H1 (cell line): Measurements from ENCODE around the gene OXLD1. TPM values are rescaled to one million over a fixed set of nuclear protein-coding genes. Genes with fewer than 3 reads are reported as not detected.

Experiments used
- CTCF ChIA-PET: fragments of 300-600 bp; sonication (Branson Sonifier 250); formaldehyde crosslinking; loops from one replicate; lab custom pipeline; 2021; ENCODE audit not compliant: partially characterized antibody; lab: Charles Lee
- POLR2A ChIA-PET: fragments of 300-600 bp; sonication (Branson Sonifier 250); formaldehyde crosslinking; loops from one replicate; lab custom pipeline; 2021; ENCODE audit warnings: inconsistent platforms; ENCODE audit not compliant: partially characterized antibody; lab: Charles Lee
- DNase-seq, 2 experiments: peaks; one replicate each; pipeline versions ENCODE4 v3.0.0 to v3.0.0-alpha.2; 2010 to 2022; ENCODE audit warnings: low spot score in 2 of 2, low read depth in 1 of 2, mixed read lengths in 1 of 2
- FAIRE-seq: peaks from 2 replicates; lab custom pipeline; 2011; peaks lifted over from hg19 to GRCh38; lab: Jason Lieb, UNC
- H2AFZ ChIP-seq: 2 replicates; pipeline ENCODE4 v1.8.1; 2012; ENCODE audit warnings: low read length, inconsistent platforms
- H2AK5ac ChIP-seq: 2 replicates; pipeline ENCODE4 v1.6.1; 2013; ENCODE audit warnings: low read depth, low read length
- H2BK120ac ChIP-seq: replicated peaks from 2 replicates; pipeline ENCODE3; 2013; ENCODE audit warnings: low read depth, low read length, inconsistent platforms
- H2BK12ac ChIP-seq: 2 replicates; pipeline ENCODE4 v1.6.1; 2013; ENCODE audit warnings: low read depth, low read length
- H2BK15ac ChIP-seq: 2 replicates; pipeline ENCODE4 v1.6.1; 2013; ENCODE audit warnings: low read length
- H2BK20ac ChIP-seq: 2 replicates; pipeline ENCODE4 v1.6.1; 2013; ENCODE audit warnings: low read length
- H2BK5ac ChIP-seq: 2 replicates; pipeline ENCODE4 v1.6.1; 2013; ENCODE audit warnings: low read depth, low read length
- H3K14ac ChIP-seq: 2 replicates; pipeline ENCODE4 v1.6.1; 2013; ENCODE audit warnings: inconsistent platforms; ENCODE audit not compliant: insufficient read length
- H3K18ac ChIP-seq: 2 replicates; pipeline ENCODE4 v1.6.1; 2013; ENCODE audit warnings: low read length; ENCODE audit errors: extremely low read depth
- H3K23ac ChIP-seq: 2 replicates; pipeline ENCODE4 v1.6.1; 2013; ENCODE audit warnings: inconsistent platforms; ENCODE audit not compliant: insufficient read length
- H3K23me2 ChIP-seq: 2 replicates; pipeline ENCODE4 v1.6.1; 2013; ENCODE audit warnings: low read depth, low read length
- H3K27ac ChIP-seq: 2 replicates; pipeline ENCODE4 v1.6.1; 2011; ENCODE audit warnings: low read depth, low read length, inconsistent platforms
- H3K27me3 ChIP-seq, 4 experiments: replicated peaks in 1 of 4; 1 replicate in 1 of 4; 2 replicates in 3 of 4; pipeline versions ENCODE4 v1.6.1 to v1.8.1; 2011 to 2013; ENCODE audit warnings: low read length in 3 of 4, mild to moderate bottlenecking in 3 of 4, inconsistent platforms in 2 of 4, mixed read lengths in 2 of 4, moderate library complexity in 1 of 4; ENCODE audit not compliant: control insufficient read depth in 3 of 4, insufficient read depth in 3 of 4; ENCODE audit errors: extremely low read depth in 1 of 4
- H3K36me3 ChIP-seq, 4 experiments: 2 replicates each; pipeline versions ENCODE4 v1.6.1 to v1.8.1; 2011 to 2013; ENCODE audit warnings: mild to moderate bottlenecking in 4 of 4, low read length in 3 of 4, moderate library complexity in 2 of 4, control low read depth in 1 of 4, inconsistent platforms in 1 of 4; ENCODE audit not compliant: insufficient read depth in 4 of 4, control insufficient read depth in 2 of 4
- H3K4ac ChIP-seq: replicated peaks from 2 replicates; pipeline ENCODE3; 2013; ENCODE audit warnings: low read length, low read depth, mixed read lengths, inconsistent platforms; ENCODE audit not compliant: insufficient read length
- H3K4me1 ChIP-seq, 4 experiments: replicated peaks in 1 of 4; 1 replicate in 1 of 4; 2 replicates in 3 of 4; pipeline versions ENCODE4 v1.6.1 to v1.8.1; 2011 to 2013; ENCODE audit warnings: low read length in 3 of 4, inconsistent platforms in 2 of 4, mixed read lengths in 1 of 4; ENCODE audit not compliant: insufficient read depth in 4 of 4, control insufficient read depth in 3 of 4
- H3K4me2 ChIP-seq, 2 experiments: 2 replicates each; pipeline versions ENCODE4 v1.6.1 to v1.8.1; 2011 to 2013; ENCODE audit warnings: low read depth in 2 of 2, low read length in 2 of 2, control low read depth in 1 of 2, inconsistent platforms in 1 of 2, mild to moderate bottlenecking in 1 of 2; ENCODE audit not compliant: insufficient read depth in 1 of 2
- H3K4me3 ChIP-seq, 4 experiments: fragments of 200-600, 300-600 bp in 1 of 4; sonication (generic), shearing (Covaris generic), sonication (Bioruptor Twin) in 1 of 4; 2 replicates each; pipeline versions ENCODE4 v1.5.1 to v1.8.1; 2011 to 2016; ENCODE audit warnings: low read length in 4 of 4, low read depth in 3 of 4, control low read depth in 2 of 4, inconsistent platforms in 2 of 4, mild to moderate bottlenecking in 2 of 4, mixed read lengths in 1 of 4, moderate library complexity in 1 of 4; ENCODE audit not compliant: insufficient read depth in 2 of 4; ENCODE audit errors: extremely low read depth in 1 of 4
- H3K56ac ChIP-seq: replicated peaks from 2 replicates; pipeline ENCODE3; 2013; ENCODE audit warnings: low read depth, mild to moderate bottlenecking, mixed read lengths, low read length, inconsistent platforms; ENCODE audit not compliant: insufficient read length
- H3K79me1 ChIP-seq: 2 replicates; pipeline ENCODE4 v1.6.1; 2013; ENCODE audit warnings: low read depth, low read length, control low read depth
- H3K79me2 ChIP-seq, 2 experiments: 2 replicates each; pipeline versions ENCODE4 v1.6.1 to v1.8.1; 2012 to 2013; ENCODE audit warnings: low read length in 2 of 2, mild to moderate bottlenecking in 2 of 2, inconsistent platforms in 1 of 2; ENCODE audit not compliant: insufficient read depth in 2 of 2, control insufficient read depth in 1 of 2
- H3K9ac ChIP-seq, 4 experiments: replicated peaks in 1 of 4; 1 replicate in 1 of 4; 2 replicates in 3 of 4; pipeline versions ENCODE4 v1.6.1 to v1.8.1; 2011 to 2013; ENCODE audit warnings: low read depth in 3 of 4, low read length in 3 of 4, control low read depth in 2 of 4, mild to moderate bottlenecking in 2 of 4, moderate library complexity in 2 of 4, inconsistent platforms in 1 of 4; ENCODE audit errors: extremely low read depth in 1 of 4
- H3K9me3 ChIP-seq, 2 experiments: 2 replicates each; pipeline versions ENCODE4 v1.6.1 to v1.8.1; 2012 to 2013; ENCODE audit warnings: mild to moderate bottlenecking in 2 of 2, moderate library complexity in 2 of 2, control low read depth in 1 of 2, inconsistent platforms in 1 of 2, low read depth in 1 of 2, low read length in 1 of 2, mixed read lengths in 1 of 2; ENCODE audit not compliant: insufficient read depth in 2 of 2
- H4K20me1 ChIP-seq, 2 experiments: replicated peaks in 1 of 2; 2 replicates each; pipeline versions ENCODE3 to v1.8.1; 2011 to 2013; ENCODE audit warnings: inconsistent platforms in 2 of 2, low read length in 2 of 2, mild to moderate bottlenecking in 1 of 2; ENCODE audit not compliant: insufficient read depth in 2 of 2, control insufficient read depth in 1 of 2
- H4K5ac ChIP-seq: 2 replicates; pipeline ENCODE4 v1.6.1; 2013; ENCODE audit warnings: low read length, low read depth, mixed read lengths, inconsistent platforms; ENCODE audit not compliant: insufficient read length
- H4K8ac ChIP-seq: 2 replicates; pipeline ENCODE4 v1.8.0; 2013; ENCODE audit warnings: mild to moderate bottlenecking, moderate library complexity, low read length, inconsistent platforms; ENCODE audit not compliant: insufficient read depth; ENCODE audit errors: extremely low read depth
- H4K91ac ChIP-seq: replicated peaks from 2 replicates; pipeline ENCODE3; 2013; ENCODE audit warnings: low read length, mixed read lengths, inconsistent platforms; ENCODE audit not compliant: insufficient read length
- ASH2L ChIP-seq: fragments of 200-600, 300-600 bp; sonication (generic); IDR thresholded peaks from one replicate; pipeline ENCODE4 v1.7.1; 2017; ENCODE audit warnings: low read length
- ATF2 ChIP-seq: IDR thresholded peaks from 2 replicates; pipeline ENCODE4 v1.6.1; 2012; ENCODE audit warnings: low read length, inconsistent platforms
- BCL11A ChIP-seq, 2 experiments: IDR thresholded peaks; one replicate each; pipeline ENCODE4 v1.6.1; 2011; ENCODE audit warnings: low read depth in 2 of 2, low read length in 2 of 2, mild to moderate bottlenecking in 2 of 2
- CHD2 ChIP-seq: IDR thresholded peaks from 2 replicates; pipeline ENCODE4 v1.6.1; 2012; ENCODE audit warnings: low read length, improper control_type of control experiment
- KDM1A ChIP-seq: fragments of 200-600, 300-600 bp; sonication (generic); IDR thresholded peaks from 2 replicates; pipeline ENCODE4 v1.7.1; 2016; ENCODE audit warnings: mild to moderate bottlenecking, low read length, borderline replicate concordance
- POU5F1 ChIP-seq: IDR thresholded peaks from 2 replicates; pipeline ENCODE4 v1.6.1; 2011; ENCODE audit warnings: low read depth, mild to moderate bottlenecking, low read length, moderate library complexity
- SAP30 ChIP-seq: fragments of 300-600 bp; sonication (generic); IDR thresholded peaks from 2 replicates; pipeline ENCODE4 v1.7.1; 2012; ENCODE audit warnings: low read length, moderate library complexity, mild to moderate bottlenecking, inconsistent platforms; ENCODE audit not compliant: insufficient read depth, insufficient replicate concordance
- WGBS, 2 experiments: shearing (Covaris generic) in 1 of 2; methylation state at CpG; one replicate each; pipeline versions ENCODE4 v1.1.6 to v1.1.7; 2013 to 2015; ENCODE audit warnings: low lambda C conversion rate in 2 of 2, mixed read lengths in 2 of 2, inconsistent platforms in 1 of 2, low coverage in 1 of 2, missing lambda C conversion rate in 1 of 2; ENCODE audit not compliant: insufficient replicate concordance in 2 of 2, insufficient coverage in 1 of 2, insufficient read length in 1 of 2; ENCODE audit errors: extremely low coverage in 1 of 2, missing lambda C conversion rate in 1 of 2; 5-methylcytosine and 5-hydroxymethylcytosine counted together
- polyA plus RNA-seq, 7 experiments: library from polyadenylated mRNA; depleted of rRNA in 3 of 7; stranded (reverse) in 5 of 7; unstranded in 2 of 7; fragments of >200 nt in 5 of 7; fragments of 200-250 nt in 2 of 7; gene quantifications; 1 replicate in 5 of 7; 2 replicates in 1 of 7; 4 replicates in 1 of 7; pipeline versions ENCODE4 v1.2.1 to v1.2.3, GENCODE V29; 2011 to 2013; ENCODE audit warnings: missing spikeins in 2 of 7, mixed read lengths in 2 of 7
- total RNA-seq: library from RNA; stranded (reverse); fragmentation: NEBNext Ultra II Directional; extraction: Animal tissue kit (Norgen Biotek cat#: 25700); gene quantifications from 2 replicates; pipeline ENCODE4 v1.2.1, GENCODE V29; 2021

OXLD1 gene
- total and polyA plus RNA-seq, 2 of the 8 experiments (the other 6 are each of a cell fraction or from before 2014, with no cell fraction given): 41.5 to 61.9 TPM

DNA sequence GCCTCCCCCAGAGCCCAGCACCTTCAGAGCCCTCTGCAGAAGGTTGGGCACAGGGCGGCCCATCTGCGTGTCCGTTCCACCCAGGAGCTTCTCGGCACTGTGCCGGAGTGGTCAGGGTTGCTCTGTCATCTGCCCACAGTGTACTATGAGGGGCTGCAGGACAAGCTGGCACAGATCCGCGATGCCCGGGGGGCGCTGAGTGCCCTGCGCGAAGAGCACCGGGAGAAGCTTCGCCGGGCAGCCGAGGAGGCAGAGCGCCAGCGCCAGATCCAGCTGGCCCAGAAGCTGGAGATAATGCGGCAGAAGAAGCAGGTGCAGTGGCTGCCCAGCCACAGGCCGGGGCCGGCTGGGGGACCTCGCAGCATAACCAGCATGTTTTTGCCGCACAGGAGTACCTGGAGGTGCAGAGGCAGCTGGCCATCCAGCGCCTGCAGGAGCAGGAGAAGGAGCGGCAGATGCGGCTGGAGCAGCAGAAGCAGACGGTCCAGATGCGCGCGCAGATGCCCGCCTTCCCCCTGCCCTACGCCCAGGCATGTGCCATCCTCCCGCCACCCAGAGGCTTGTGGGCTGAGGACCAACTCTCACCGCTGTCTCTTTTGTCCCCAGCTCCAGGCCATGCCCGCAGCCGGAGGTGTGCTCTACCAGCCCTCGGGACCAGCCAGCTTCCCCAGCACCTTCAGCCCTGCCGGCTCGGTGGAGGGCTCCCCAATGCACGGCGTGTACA, 30.0 kb upstream of the OXLD1 start:
- Histone ChIP-seq H2BK20ac (no peak overlapping the region), H4K8ac (no peak overlapping the region; the same call in 1 of the 2 replicates), H3K4me2 (no peak overlapping the region), H4K20me1 (peaks cover 9 to 11% of the 10 kb centered on the region in 2 experiments), H3K36me3 (peaks cover 2 to 50% (median 31%) of the 10 kb centered on the region in 4 experiments; a peak in 6 of 8 replicates), H3K4ac (no peak overlapping the region), H2AK5ac (no peak overlapping the region), H2AFZ (no peak overlapping the region), H3K4me1 (peaks cover 0 to 3% (median 0%) of the 10 kb centered on the region in 4 experiments; a peak in 1 of 7 replicates), H2BK12ac (no peak overlapping the region), H3K9ac (no peak overlapping the region), H3K23ac (no peak overlapping the region), H3K27me3 (no peaks in the 10 kb centered on the region), H2BK120ac (no peak overlapping the region), H3K79me1 (peaks cover 4% of the 10 kb centered on the region), H4K5ac (no peak overlapping the region), H2BK5ac (no peak overlapping the region), H3K27ac (no peak overlapping the region), H4K91ac (no peak overlapping the region), H3K56ac (no peak overlapping the region), H3K14ac (no peak overlapping the region), H3K79me2 (peaks cover 0 to 8% of the 10 kb centered on the region in 2 experiments; a peak in 2 of 4 replicates), H3K4me3 (no peak overlapping the region), H3K23me2 (no peaks in the 10 kb centered on the region), H2BK15ac (no peak overlapping the region), H3K18ac (no peak overlapping the region), H3K9me3 (no peaks in the 10 kb centered on the region)
- TF ChIP-seq ATF2 (no peak), ASH2L (no peak), POU5F1 (no peak), CHD2 (no peak), KDM1A (no peak), SAP30 (no peak), BCL11A (IDR thresholded peaks at IDR 0.05; ENCODE audit: low read depth in 2 of 2, low read length in 2 of 2) (no peak)
- DNase-seq (no peak), FAIRE-seq (no peak)
- 97% methylated on average over 39 of the region's 40 CpGs; no CpG with 5 or more reads in 1 of the 2 experiments for WGBS, 2 experiments
- ChIA-PET CTCF (interaction anchor here (0.7 to 2.0 kb wide), 6 partner anchors 10 to 37 kb away, joined by 3 to 5 read pairs (median 4); no protein-coding TSS in a partner anchor), POLR2A (interaction anchor here (1.1 to 28.4 kb wide), 6 partner anchors 13 to 49 kb away, joined by 3 to 436 read pairs (median 6); partner anchors contain the start of genes ARL16, CCDC137, HGS and MRPL12)
